K562 (cell line): Measurements from ENCODE around the gene TJP3. TPM values are rescaled to one million over a fixed set of nuclear protein-coding genes. Genes with fewer than 3 reads are reported as not detected.
A peak's percentile ranks its signal among the peaks of the same experiment; 100 is the strongest.

ENCODE experiments used
- ATAC-seq: fragments of 200-7000 bp; cut with Tn5 transposase; 3 replicates; pipeline ENCODE4 v1.9.1; 2020; ENCODE audit warnings: moderate library complexity
- BruUV-seq: library from RNA; stranded (reverse); fragments of 400-500 nt; replicated peaks from 2 replicates; lab custom pipeline; 2021; lab: Mats Ljungman, UMichigan
- CTCF ChIA-PET: fragments of 300-600 bp; formaldehyde crosslinking; extraction: SDS; loops from one replicate; lab custom pipeline; 2021; ENCODE audit warnings: low intra/inter-chr PET ratio; lab: Yijun Ruan, JAX
- POLR2A ChIA-PET: fragments of 300-600, 350-650 bp; sonication (Branson Sonifier 250); formaldehyde crosslinking; extraction: SDS; loops from one replicate; lab custom pipeline; 2021; ENCODE audit warnings: antibody characterized with exemption, inconsistent platforms; lab: Yijun Ruan, JAX
- DNase-seq, 4 experiments: peaks; one replicate each; pipeline versions ENCODE4 v3.0.0 to v3.0.0-alpha.2; 2011 to 2018; ENCODE audit warnings: low spot score in 3 of 4, mixed read lengths in 3 of 4; ENCODE audit errors: extremely low read depth in 1 of 4
- FAIRE-seq: peaks from 2 replicates; lab custom pipeline; 2011; peaks lifted over from hg19 to GRCh38; lab: Jason Lieb, UNC
- H2AFZ ChIP-seq: 2 replicates; pipeline ENCODE4 v1.6.0; 2011; ENCODE audit warnings: low read depth, low read length, control low read depth, inconsistent platforms
- H3K27ac ChIP-seq: fragments of 200-600 bp; 3 replicates; pipeline ENCODE4 v1.8.0; 2011; ENCODE audit warnings: low read depth, mild to moderate bottlenecking, control low read depth, inconsistent platforms, low read length, moderate library complexity, mixed read lengths; ENCODE audit errors: extremely low read depth
- H3K27me3 ChIP-seq, 2 experiments: fragments of 300-600 bp in 1 of 2; 2 replicates in 1 of 2; 3 replicates in 1 of 2; pipeline versions ENCODE4 v1.6.0 to v1.8.0; 2011; ENCODE audit warnings: inconsistent platforms in 2 of 2, low read length in 2 of 2, mild to moderate bottlenecking in 1 of 2, mixed read lengths in 1 of 2, moderate library complexity in 1 of 2; ENCODE audit not compliant: control insufficient read depth in 2 of 2, insufficient read depth in 2 of 2
- H3K36me3 ChIP-seq: fragments of 300-600 bp; 3 replicates; pipeline ENCODE4 v1.8.0; 2011; ENCODE audit warnings: mild to moderate bottlenecking, low read length, inconsistent platforms; ENCODE audit not compliant: control insufficient read depth, insufficient read depth
- H3K4me1 ChIP-seq, 2 experiments: fragments of 200-600 bp in 1 of 2; replicated peaks in 1 of 2; 2 replicates in 1 of 2; 3 replicates in 1 of 2; pipeline versions ENCODE4 v1.5.1 to v1.8.0; 2011; ENCODE audit warnings: inconsistent platforms in 2 of 2, low read length in 2 of 2, mild to moderate bottlenecking in 1 of 2, mixed read lengths in 1 of 2, moderate library complexity in 1 of 2; ENCODE audit not compliant: control insufficient read depth in 2 of 2, insufficient read depth in 2 of 2
- H3K4me2 ChIP-seq: 2 replicates; pipeline ENCODE4 v1.6.1; 2011; ENCODE audit warnings: low read length, control low read depth, inconsistent platforms, mixed read lengths; ENCODE audit not compliant: insufficient read depth
- H3K4me3 ChIP-seq: fragments of 200-600 bp; sonication (generic), shearing (Covaris generic); 2 replicates; pipeline ENCODE4 v1.5.1; 2016; ENCODE audit warnings: control low read depth, inconsistent platforms
- H3K79me2 ChIP-seq: fragments of 200-600 bp; 3 replicates; pipeline ENCODE4 v1.8.0; 2011; ENCODE audit warnings: low read length, inconsistent platforms; ENCODE audit not compliant: control insufficient read depth, insufficient read depth
- H3K9ac ChIP-seq, 2 experiments: 2 replicates each; pipeline versions ENCODE4 v1.6.0 to v1.6.1; 2011; ENCODE audit warnings: low read depth in 2 of 2, low read length in 2 of 2, control low read depth in 1 of 2, inconsistent platforms in 1 of 2, mild to moderate bottlenecking in 1 of 2, mixed read lengths in 1 of 2; ENCODE audit not compliant: insufficient read depth in 1 of 2
- H3K9me1 ChIP-seq: one replicate; pipeline ENCODE4 v1.6.0; 2011; ENCODE audit warnings: inconsistent platforms, mild to moderate bottlenecking, low read length, moderate library complexity; ENCODE audit not compliant: control insufficient read depth, insufficient read depth
- H3K9me3 ChIP-seq: replicated peaks from 2 replicates; pipeline ENCODE4 v1.5.1; 2011; ENCODE audit warnings: low read depth, low read length, inconsistent platforms; ENCODE audit not compliant: control insufficient read depth, insufficient read depth
- H4K20me1 ChIP-seq: replicated peaks from 2 replicates; pipeline ENCODE4 v1.6.1; 2011; ENCODE audit warnings: low read length, inconsistent platforms, mixed read lengths; ENCODE audit not compliant: control insufficient read depth, insufficient read depth
- ADNP ChIP-seq: fragments of 200-800 bp; sonication (Bioruptor generic); IDR thresholded peaks from 2 replicates; pipeline ENCODE4 v1.6.1; 2016; ENCODE audit warnings: missing genetic modification characterization, missing compliant biosample characterization
- ATF3 ChIP-seq, 2 experiments: fragments of 450-650 bp in 1 of 2; sonication (generic) in 1 of 2; formaldehyde crosslinking in 1 of 2; IDR thresholded peaks in 1 of 2; conservative IDR thresholded peaks in 1 of 2; 2 replicates each; pipeline versions ENCODE4 v1.6.1 to v1.8.1; 2016 to 2023; ENCODE audit warnings: mild to moderate bottlenecking in 2 of 2, moderate library complexity in 2 of 2, inconsistent platforms in 1 of 2, missing genetic modification reagents in 1 of 2
- BCOR ChIP-seq: fragments of 450-650 bp; IDR thresholded peaks from 2 replicates; pipeline ENCODE4 v1.6.1; 2016
- CBX1 ChIP-seq: sonication (generic); IDR thresholded peaks from 2 replicates; pipeline ENCODE4 v1.6.1; 2016; ENCODE audit warnings: antibody characterized with exemption, low read depth, mild to moderate bottlenecking
- CBX3 ChIP-seq, 2 experiments: IDR thresholded peaks; 1 replicate in 1 of 2; 2 replicates in 1 of 2; pipeline ENCODE4 v1.6.1; 2012; ENCODE audit warnings: inconsistent platforms in 2 of 2, low read length in 2 of 2, borderline replicate concordance in 1 of 2, control low read depth in 1 of 2
- CHD4 ChIP-seq: fragments of 200-600 bp; sonication (generic); IDR thresholded peaks from 3 replicates; pipeline ENCODE4 v1.6.1; 2012; ENCODE audit warnings: low read depth, mild to moderate bottlenecking, mixed read lengths, low read length, inconsistent platforms; ENCODE audit not compliant: insufficient read depth, insufficient replicate concordance, poor library complexity, severe bottlenecking
- HDAC2 ChIP-seq: fragments of 450-650 bp; IDR thresholded peaks from 2 replicates; pipeline ENCODE4 v1.6.1; 2016; ENCODE audit warnings: mild to moderate bottlenecking
- KDM1A ChIP-seq, 2 experiments: fragments of 450-650 bp; IDR thresholded peaks; 2 replicates each; pipeline ENCODE4 v1.6.1; 2016; ENCODE audit warnings: mild to moderate bottlenecking in 2 of 2
- PHF20 ChIP-seq: fragments of 450-650 bp; IDR thresholded peaks from 2 replicates; pipeline ENCODE4 v1.6.1; 2018; ENCODE audit not compliant: partially characterized antibody
- RAD51 ChIP-seq: fragments of 450-650 bp; IDR thresholded peaks from 2 replicates; pipeline ENCODE4 v1.7.1; 2016; ENCODE audit warnings: low read depth, mild to moderate bottlenecking, borderline replicate concordance
- RBM25 ChIP-seq: fragments of 200-400 bp; formaldehyde crosslinking; IDR thresholded peaks from 2 replicates; pipeline ENCODE4 v1.6.1; 2018; ENCODE audit warnings: low read length, low read depth, moderate library complexity; ENCODE audit not compliant: severe bottlenecking
- RCOR1 ChIP-seq, 2 experiments: IDR thresholded peaks; 2 replicates each; pipeline ENCODE4 v1.6.1; 2012; ENCODE audit warnings: low read depth in 2 of 2, low read length in 2 of 2, borderline replicate concordance in 1 of 2, improper control_type of control experiment in 1 of 2
- SMARCA5 ChIP-seq: fragments of 450-650 bp; IDR thresholded peaks from 2 replicates; pipeline ENCODE4 v1.6.1; 2016
- TCF7L2 ChIP-seq: fragments of 150-350 bp; IDR thresholded peaks from 2 replicates; pipeline ENCODE4 v1.6.1; 2016; ENCODE audit warnings: low read depth, mild to moderate bottlenecking, low read length, moderate library complexity
- ZNF232 ChIP-seq: sonication (generic); formaldehyde crosslinking; IDR thresholded peaks from 2 replicates; pipeline ENCODE4 v1.8.0; 2022; ENCODE audit warnings: mild to moderate bottlenecking, missing genetic modification reagents
- ZNF699 ChIP-seq: fragments of 250-450 bp; sonication (Bioruptor Pico); IDR thresholded peaks from 2 replicates; pipeline ENCODE4 v1.8.0; 2021; ENCODE audit warnings: mild to moderate bottlenecking, moderate library complexity; ENCODE audit not compliant: insufficient replicate concordance
- WGBS: fragments of 100-300 bp; shearing (Covaris generic); methylation state at CpG from one replicate; pipeline ENCODE4 v1.1.6; 2016; ENCODE audit warnings: low coverage, mixed read lengths; ENCODE audit not compliant: insufficient coverage; ENCODE audit errors: missing lambda C conversion rate; 5-methylcytosine and 5-hydroxymethylcytosine counted together
- in situ Hi-C: fragments of 300-500 bp; cut with MboI; formaldehyde crosslinking; loops from 4 replicates; pipeline ENCODE4 v1.15.0; 2018; ENCODE audit warnings: inconsistent platforms, mixed read lengths
- intact Hi-C: fragments of 100-400 bp; cut with micrococcal nuclease; formaldehyde crosslinking; loops from 2 replicates; pipeline ENCODE4 v1.14.2; 2022
- polyA plus RNA-seq, 8 experiments: library from polyadenylated mRNA; depleted of rRNA in 4 of 8; stranded (reverse) in 5 of 8; unstranded in 3 of 8; fragments of >200 nt; fragmentation: Nextera tagmentation in 2 of 8; fragmentation: Illumina TruSeq in 1 of 8; extraction: Ambion mirVana in 2 of 8; extraction: Trizol in 1 of 8; gene quantifications; 2 replicates each; pipeline versions ENCODE4 v1.2.1 to v1.2.3, GENCODE V29; 2011 to 2014; ENCODE audit warnings: inconsistent platforms in 1 of 8, missing spikeins in 1 of 8
- total RNA-seq, 7 experiments: library from RNA; depleted of rRNA in 6 of 7; stranded (reverse); fragments of >200 nt in 6 of 7; fragmentation: Illumina TruSeq in 2 of 7; extraction: Trizol in 2 of 7; gene quantifications; 2 replicates each; pipeline versions ENCODE4 v1.2.1 to v1.2.3, GENCODE V29; 2011 to 2021; ENCODE audit warnings: low replicate concordance in 1 of 7

TJP3 gene
- total and polyA plus RNA-seq, 9 of the 15 experiments (the other 6 are each of a cell fraction or from before 2014, with no cell fraction given) = 0.11 to 2.4 (median 0.57) TPM; not detected in 1

- peaks cover 7 to 27% of the 10 kb centered on the region in 2 experiments; a peak in 3 of 5 replicates for H3K4me1 ChIP-seq
- in situ Hi-C loops = no loop called here
Observed at GRCh38 chr19:3716147-3716668, 8.0 kb downstream of the TJP3 start.

More at GRCh38 chr19:3716147-3716668, 8.0 kb downstream of the TJP3 start:
- TF ChIP-seq CHD4 (peak; percentile 71), ZNF232 (CRISPR knock-in tag) (no peak), CBX3 (IDR thresholded peaks at IDR 0.05; ENCODE audit: borderline replicate concordance in 1 of 2, low read length in 2 of 2) (0 out of 3 replicates have a peak, but pooled peaks of 1 of the 2 experiments have one; percentile 23), CBX1 (0 out of 2 replicates have a peak, but pooled peaks have one; percentile 29), SMARCA5 (peak; percentile 38; the same call in 1 of the 2 replicates), RBM25 (peak; percentile 85), ATF3 (IDR thresholded peaks at IDR 0.05) (peak; percentile 22; the same call in 1 of the 2 replicates), ATF3 (CRISPR knock-in tag; conservative IDR thresholded peaks at IDR 0.05) (no peak), HDAC2 (0 out of 2 replicates have a peak, but pooled peaks have one; percentile 57), RCOR1 (IDR thresholded peaks at IDR 0.05; ENCODE audit: borderline replicate concordance in 1 of 2, low read depth in 2 of 2, low read length in 2 of 2) (peak in 1 of 2 experiments; percentile 53; a peak in 1 of 4 replicates), PHF20 (peak; percentile 31), KDM1A (IDR thresholded peaks at IDR 0.05) (peak; percentile 55 to 82; a peak in 3 of 4 replicates), ADNP (tag) (peak; percentile 50; the same call in 1 of the 2 replicates), BCOR (peak; percentile 91), TCF7L2 (no peak), RAD51 (no peak), ZNF699 (CRISPR knock-in tag) (no peak)
- ChIA-PET CTCF (no interaction called here), POLR2A (interaction anchor here (0.8 kb wide), 1 partner anchor 32 kb away, joined by 3 read pairs; no protein-coding TSS in a partner anchor)
- Histone ChIP-seq H3K79me2 (no peaks in the 10 kb centered on the region), H3K27me3 (no peaks in the 10 kb centered on the region), H2AFZ (no peak overlapping the region), H3K36me3 (no peaks in the 10 kb centered on the region), H3K9me3 (no peaks in the 10 kb centered on the region), H3K4me2 (no peak overlapping the region), H4K20me1 (no peaks in the 10 kb centered on the region), H3K4me3 (no peak overlapping the region), H3K27ac (no peak overlapping the region), H3K9me1 (no peaks in the 10 kb centered on the region), H3K9ac (no peak overlapping the region)
- FAIRE-seq = no peak
- 49% methylated on average over 16 of the region's 16 CpGs for WGBS
- no TSS peak for BruUV-seq
- ATAC-seq = no peak
- no peak for DNase-seq
- intact Hi-C loops = no loop called here
